Mucosa of rectum (tissue), 2 donors: ENCODE data around the gene ZNF385D.

Experiments used
- H3K27ac ChIP-seq, 2 donors: one replicate each; pipeline ENCODE4 v1.7.0; 2013; ENCODE audit warnings: inconsistent platforms in 2 of 2, low read depth in 2 of 2, low read length in 2 of 2
- H3K27me3 ChIP-seq, 2 donors: one replicate each; pipeline ENCODE4 v1.7.0; 2013; ENCODE audit warnings: low read length in 2 of 2; ENCODE audit not compliant: control insufficient read depth in 2 of 2, insufficient read depth in 2 of 2
- H3K36me3 ChIP-seq, 2 donors: one replicate each; pipeline ENCODE4 v1.7.0; 2013; ENCODE audit warnings: low read length in 2 of 2; ENCODE audit not compliant: control insufficient read depth in 2 of 2, insufficient read depth in 2 of 2
- H3K4me1 ChIP-seq, 2 donors: one replicate each; pipeline ENCODE4 v1.7.0; 2013; ENCODE audit warnings: low read length in 2 of 2, mild to moderate bottlenecking in 1 of 2; ENCODE audit not compliant: control insufficient read depth in 2 of 2, insufficient read depth in 2 of 2
- H3K4me3 ChIP-seq, 2 donors: one replicate each; pipeline ENCODE4 v1.7.0; 2013; ENCODE audit warnings: low read length in 2 of 2
- H3K9ac ChIP-seq, 2 donors: one replicate each; pipeline ENCODE4 v1.7.0; 2013; ENCODE audit warnings: low read length in 2 of 2, low read depth in 1 of 2, mild to moderate bottlenecking in 1 of 2
- H3K9me3 ChIP-seq, 2 donors: one replicate each; pipeline ENCODE4 v1.7.0; 2013; ENCODE audit warnings: low read length in 2 of 2; ENCODE audit not compliant: control insufficient read depth in 2 of 2
- donor health status: healthy.
- donor health status: Normal muscosa, but diverticular disease.

ZNF385D gene

DNA sequence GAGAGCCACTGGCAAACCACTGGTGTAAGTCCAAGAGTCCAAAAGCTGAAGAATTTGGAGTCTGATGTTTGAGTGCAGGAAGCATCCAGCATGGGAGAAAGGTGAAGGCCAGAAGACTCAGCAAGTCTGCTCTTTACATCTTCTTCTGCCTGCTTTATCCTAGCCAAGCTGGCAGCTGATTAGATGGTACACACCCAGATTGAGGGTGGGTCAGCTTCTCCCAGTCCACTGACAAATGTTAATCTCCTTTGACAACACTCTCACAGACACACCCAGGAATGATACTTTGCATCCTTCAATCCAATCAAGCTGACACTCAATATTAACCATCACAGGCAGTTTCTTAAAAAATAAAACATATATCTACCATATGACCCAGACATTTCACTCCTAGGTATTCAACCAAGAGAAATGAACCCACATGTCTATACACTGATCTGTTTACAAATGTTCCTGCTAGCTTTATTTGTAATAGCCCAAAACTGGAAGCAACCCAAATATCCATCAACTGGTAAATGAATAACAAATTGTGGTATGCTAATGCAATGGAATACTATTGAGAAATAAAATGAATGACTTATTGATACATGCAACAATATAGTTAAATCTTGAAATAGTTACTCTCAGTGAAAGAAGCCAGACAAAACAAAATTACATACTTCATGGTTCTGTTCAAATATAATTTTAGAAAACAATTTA is 373.8 kb downstream of the ZNF385D start:
- Histone ChIP-seq H3K4me3 (no peak overlapping the region), H3K27me3 (no peaks in the 10 kb centered on the region), H3K27ac (no peak overlapping the region), H3K9me3 (no peaks in the 10 kb centered on the region), H3K9ac (no peak overlapping the region), H3K36me3 (no peaks in the 10 kb centered on the region), H3K4me1 (no peaks in the 10 kb centered on the region)

DNA sequence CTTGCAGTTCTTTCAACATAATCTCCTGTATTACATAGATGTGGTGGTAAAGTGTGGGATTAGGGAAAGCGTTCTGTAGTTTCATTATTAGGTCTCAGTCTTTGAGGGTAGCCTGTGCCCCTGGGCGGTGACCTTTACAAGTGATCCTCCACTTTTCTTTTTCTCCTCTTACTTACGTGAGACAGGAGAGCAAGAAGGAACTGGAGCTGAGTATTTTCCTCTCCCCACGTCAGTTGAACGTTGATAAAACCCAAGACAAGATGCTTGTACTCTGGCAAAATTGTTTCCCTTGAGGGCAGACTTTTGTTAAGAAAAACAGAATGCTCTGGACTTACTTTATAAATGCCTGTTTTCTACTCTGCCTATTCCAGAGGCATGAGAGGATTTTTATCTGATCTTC is 378.7 kb downstream of the ZNF385D start:
- no peaks in the 10 kb centered on the region for H3K4me1 ChIP-seq

More for the DNA sequence above, 378.7 kb downstream of the ZNF385D start:
- Histone ChIP-seq H3K27ac (no peak overlapping the region), H3K36me3 (no peaks in the 10 kb centered on the region), H3K27me3 (no peaks in the 10 kb centered on the region), H3K9me3 (no peaks in the 10 kb centered on the region), H3K9ac (no peak overlapping the region), H3K4me3 (no peak overlapping the region)
